Measurements from ENCODE around the gene FYCO1.

FYCO1 gene

GRCh38 chr3:45912435-45912834 lies 83.2 kb downstream of the FYCO1 start:
- no peak for DNase-seq

DNA sequence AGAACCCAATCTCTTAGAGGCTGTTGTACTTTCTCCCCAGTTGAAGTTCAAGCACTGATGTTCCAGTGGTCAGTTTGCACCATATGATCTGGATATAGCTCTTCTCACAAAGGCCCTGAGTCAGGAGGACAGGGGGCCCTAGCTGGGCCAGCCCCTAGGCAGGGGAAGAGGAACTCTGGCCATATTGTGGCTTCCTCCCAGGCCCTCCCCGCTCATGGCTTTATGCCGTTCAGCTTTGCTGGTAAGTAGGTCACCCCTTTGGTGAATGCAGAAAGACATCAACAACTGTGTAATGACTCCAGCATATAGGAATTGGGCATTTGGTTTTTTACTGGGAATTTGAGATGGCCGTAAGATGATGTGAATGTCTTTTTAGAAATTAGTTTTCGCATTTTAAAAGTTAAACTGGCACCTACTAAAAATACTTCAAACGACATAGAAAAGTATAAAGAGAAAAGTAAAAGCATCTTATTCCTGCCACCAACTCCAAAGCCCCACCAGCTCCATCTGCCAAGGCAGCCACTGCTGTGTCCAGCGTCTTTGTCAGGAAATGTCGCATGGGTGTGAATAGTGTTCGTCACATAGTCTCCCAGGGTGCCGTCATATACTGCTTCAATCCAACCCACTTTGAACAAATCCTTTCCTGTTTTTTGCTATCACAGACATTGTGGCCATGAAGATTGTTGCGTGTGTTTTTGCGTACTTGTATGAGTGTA lies 84.0 kb downstream of the FYCO1 start:
- DNase-seq, result no peak

GRCh38 chr3:45910892-45911291 lies 84.7 kb downstream of the FYCO1 start:
- DNase-seq, result no peak

DNA sequence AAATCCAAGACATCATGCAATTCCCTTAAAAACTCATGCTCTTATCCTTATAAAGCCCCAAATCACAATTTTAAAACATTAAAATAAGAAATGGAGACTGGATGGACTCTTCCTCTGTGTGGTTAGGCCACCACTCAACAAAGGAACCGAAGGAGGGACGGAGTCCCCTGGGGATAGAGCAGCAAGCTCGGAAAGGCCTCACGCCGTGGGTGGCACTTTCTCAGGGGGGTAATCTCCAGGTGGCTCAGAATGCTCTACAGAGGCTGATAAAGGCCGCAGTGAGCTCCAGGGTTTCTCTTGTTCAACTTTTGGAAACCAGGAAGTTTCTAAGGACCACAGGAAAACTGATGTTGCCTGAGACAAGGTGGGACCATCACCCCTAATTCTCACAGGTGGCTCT lies 86.1 kb downstream of the FYCO1 start:
- DNase-seq, result no peak

DNA sequence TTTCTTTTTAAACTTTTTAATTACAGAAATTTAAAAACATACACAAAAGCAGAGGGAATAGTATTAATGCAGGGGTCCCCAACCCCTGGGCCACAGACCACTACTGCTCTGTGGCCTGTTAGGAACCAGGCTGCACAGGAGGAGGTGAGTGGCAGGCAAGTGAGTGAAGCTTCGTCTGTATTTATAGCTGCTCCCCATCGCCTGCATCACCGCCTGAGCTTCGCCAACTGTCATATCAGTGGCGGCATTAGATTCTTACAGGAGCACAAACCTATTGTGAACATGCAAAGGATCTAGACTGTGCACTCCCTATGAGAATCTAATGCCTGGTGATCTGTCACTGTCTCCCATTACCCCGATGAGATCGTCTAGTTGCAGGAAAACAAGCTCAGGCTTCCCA lies 86.9 kb downstream of the FYCO1 start:
- no peak for DNase-seq

- peak in 2 of 5 experiments; percentile 34 to 82 for DNase-seq
Observed at GRCh38 chr3:45907769-45908705, 87.6 kb downstream of the FYCO1 start.

GRCh38 chr3:45906681-45907407 lies 88.8 kb downstream of the FYCO1 start:
- no peak for DNase-seq

DNA sequence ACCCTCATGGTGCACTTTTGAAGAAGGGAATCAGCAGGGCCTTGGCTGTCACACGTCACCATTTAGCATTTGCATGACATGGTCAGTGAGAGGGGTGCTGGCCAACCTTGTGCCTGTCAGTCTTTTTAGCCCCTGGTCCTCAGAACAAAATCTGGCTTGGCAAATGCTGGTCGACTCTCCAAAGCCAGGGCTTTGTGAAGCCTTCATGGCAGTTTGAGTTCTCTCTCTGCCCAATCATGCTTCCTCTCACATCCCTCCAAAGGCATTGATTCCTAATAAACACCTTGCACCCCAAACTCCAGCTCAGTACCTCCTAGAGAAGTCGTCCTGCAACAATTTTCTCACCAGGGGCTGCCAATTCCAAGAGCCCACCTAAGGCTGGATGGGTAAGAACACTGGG lies 89.9 kb downstream of the FYCO1 start:
- no peak for DNase-seq

DNA sequence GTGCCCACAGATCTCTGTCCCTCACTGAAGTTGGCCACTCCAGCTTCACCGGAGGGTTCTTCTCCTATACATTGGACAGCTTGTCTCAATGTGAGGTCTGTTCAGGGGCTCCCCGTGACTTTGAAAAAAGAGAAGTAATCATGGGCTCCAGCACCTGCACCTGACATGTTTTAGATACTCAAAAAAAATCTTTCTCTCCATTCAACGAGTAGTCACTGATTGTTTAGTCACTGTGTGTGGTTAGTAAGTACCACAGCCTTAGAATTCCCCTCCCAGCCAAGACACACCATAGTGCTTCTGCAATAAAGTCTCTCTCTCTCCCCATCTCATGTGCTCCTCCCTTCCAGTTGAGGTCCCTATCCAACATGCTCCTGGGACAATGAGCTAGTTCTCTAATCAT lies 90.7 kb downstream of the FYCO1 start:
- DNase-seq, result no peak

DNA sequence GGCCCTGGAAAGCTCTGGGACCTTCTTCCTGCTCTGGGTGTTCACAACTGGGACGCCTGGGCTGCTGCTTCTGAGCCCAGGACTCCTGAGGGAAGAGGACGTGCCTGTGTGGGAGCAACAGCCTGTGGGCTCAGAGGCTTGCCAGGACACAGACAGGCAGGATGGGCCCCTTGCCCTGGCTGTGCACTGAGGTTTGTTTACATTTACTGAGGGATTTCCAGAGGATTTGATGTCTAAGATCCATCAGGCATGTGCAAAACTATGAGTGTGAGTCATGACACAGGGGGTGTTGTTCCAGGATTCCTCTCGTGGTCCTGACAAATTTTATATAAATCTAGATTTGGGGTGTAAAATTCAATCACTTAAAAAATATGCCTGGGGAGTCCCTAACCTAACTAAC lies 98.7 kb downstream of the FYCO1 start:
- no peak for DNase-seq

GRCh38 chr3:45895686-45896468 lies 99.7 kb downstream of the FYCO1 start:
- no peak for DNase-seq

DNA sequence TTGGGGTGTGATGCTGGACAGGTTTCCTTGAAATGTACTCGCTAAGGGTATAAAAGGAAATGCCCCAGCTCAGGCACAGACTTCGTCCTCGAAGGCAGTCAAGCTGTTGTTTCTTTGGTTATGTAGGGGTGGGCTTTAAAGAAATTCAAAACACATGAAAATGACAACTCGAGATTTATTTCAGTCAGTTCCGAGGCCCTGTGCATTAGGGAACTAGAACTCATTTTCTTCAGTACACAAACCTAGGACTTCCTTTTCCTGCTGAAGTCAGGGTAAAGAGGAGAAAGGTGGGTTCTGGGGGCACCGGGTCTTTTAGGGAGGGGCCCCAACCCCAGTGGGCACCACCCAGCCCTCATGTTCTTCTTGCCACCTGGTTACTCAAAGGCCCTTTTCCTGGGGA lies 101.6 kb downstream of the FYCO1 start:
- no peak for DNase-seq

DNA sequence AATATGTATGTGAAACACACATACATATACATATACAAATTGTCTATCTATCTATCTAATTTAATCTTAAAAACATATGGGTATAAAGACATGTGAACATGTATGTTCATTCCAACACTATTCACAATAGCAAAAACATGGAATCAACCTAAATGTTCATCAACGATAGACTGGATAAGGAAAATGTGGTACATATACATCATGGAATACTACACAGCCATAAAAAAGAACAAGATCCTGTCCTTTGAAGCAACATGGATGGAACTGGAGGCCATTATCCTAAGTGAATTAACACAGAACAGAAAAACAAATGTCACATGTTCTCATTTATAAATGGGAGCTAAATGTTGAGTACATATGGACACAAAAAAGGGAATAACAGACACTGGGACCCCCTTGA lies 103.5 kb downstream of the FYCO1 start:
- DNase-seq, result no peak

- no peak for DNase-seq
Observed at GRCh38 chr3:45890405-45890804, 105.2 kb downstream of the FYCO1 start.

DNA sequence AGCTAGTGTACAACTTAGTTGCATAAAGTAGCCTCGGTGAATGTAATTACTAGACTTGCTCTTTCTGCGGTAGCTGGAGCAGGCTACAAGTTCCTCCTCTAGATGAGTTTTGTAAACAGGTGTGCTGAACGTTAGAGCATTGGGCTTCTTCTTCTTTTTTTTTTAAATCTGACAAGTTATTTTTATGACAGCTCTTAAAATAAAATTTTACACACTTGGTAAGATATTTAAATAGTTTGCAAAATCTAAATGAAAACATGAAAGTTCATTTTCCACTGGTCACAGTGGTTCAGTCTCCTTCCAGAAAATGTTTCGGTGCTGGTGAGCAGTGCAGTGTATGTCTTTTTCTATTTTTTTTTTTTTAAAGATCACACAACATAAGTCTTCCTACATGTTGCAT lies 106.3 kb downstream of the FYCO1 start:
- no peak for DNase-seq

GRCh38 chr3:45887759-45888511 lies 107.7 kb downstream of the FYCO1 start:
- no peak for DNase-seq

GRCh38 chr3:45887285-45887684 lies 108.3 kb downstream of the FYCO1 start:
- DNase-seq, result no peak

- no peak for DNase-seq
Observed at GRCh38 chr3:45885979-45886705, 109.5 kb downstream of the FYCO1 start, which contains the start of gene CCR9. Gene CCR9, plus strand, starts transcription at chr3:45886543. Its CDS starts 8,391 bp downstream, at chr3:45894934.

GRCh38 chr3:45884368-45885201 lies 111.0 kb downstream of the FYCO1 start:
- no peak for DNase-seq
